Lung (tissue), 16 donors: ENCODE results near the gene ANO9. TPM values are rescaled to one million over a fixed set of nuclear protein-coding genes. Genes with fewer than 3 reads are reported as not detected.

Experiments
- ATAC-seq: fragments of 200-7000 bp; cut with Tn5 transposase; one replicate; pipeline ENCODE4 v1.9.1; 2020; ENCODE audit warnings: moderate number of reproducible peaks; ENCODE audit not compliant: insufficient read depth, low FRiP score
- DNase-seq, 3 donors: peaks; one replicate each; pipeline ENCODE4 v3.0.0-alpha.2; 2013 to 2017
- H3K27ac ChIP-seq, 2 donors: one replicate each; pipeline ENCODE4 v1.5.1; 2013; ENCODE audit warnings: mild to moderate bottlenecking in 2 of 2, moderate library complexity in 2 of 2, control low read depth in 1 of 2, inconsistent platforms in 1 of 2, low read depth in 1 of 2, low read length in 1 of 2
- H3K27me3 ChIP-seq, 3 donors: one replicate each; pipeline ENCODE4 v1.5.1; 2013; ENCODE audit warnings: low read length in 2 of 3; ENCODE audit not compliant: control insufficient read depth in 3 of 3, insufficient read depth in 3 of 3
- H3K36me3 ChIP-seq, 4 donors: one replicate each; pipeline ENCODE4 v1.5.1; 2013; ENCODE audit warnings: low read length in 4 of 4, mild to moderate bottlenecking in 1 of 4, moderate library complexity in 1 of 4; ENCODE audit not compliant: control insufficient read depth in 4 of 4, insufficient read depth in 4 of 4
- H3K4me1 ChIP-seq, 5 donors: one replicate each; pipeline ENCODE4 v1.5.1; 2013; ENCODE audit warnings: low read length in 5 of 5, mild to moderate bottlenecking in 2 of 5, moderate library complexity in 1 of 5; ENCODE audit not compliant: control insufficient read depth in 5 of 5, insufficient read depth in 5 of 5
- H3K4me3 ChIP-seq: one replicate; pipeline ENCODE4 v1.5.1; 2013; ENCODE audit warnings: mild to moderate bottlenecking, control low read depth, moderate library complexity
- H3K9ac ChIP-seq, 2 donors: one replicate each; pipeline ENCODE4 v1.5.1; 2013; ENCODE audit warnings: low read length in 2 of 2, control low read depth in 1 of 2; ENCODE audit not compliant: insufficient read depth in 1 of 2
- H3K9me3 ChIP-seq, 4 donors: one replicate each; pipeline ENCODE4 v1.5.1; 2013; ENCODE audit warnings: low read length in 3 of 4, mild to moderate bottlenecking in 1 of 4, moderate library complexity in 1 of 4; ENCODE audit not compliant: control insufficient read depth in 4 of 4, insufficient read depth in 3 of 4
- WGBS, 2 donors: extraction: QIAGEN DNeasy Blood & Tissue Kit; methylation state at CpG; one replicate each; pipeline ENCODE4 v1.1.7; 2013; 5-methylcytosine and 5-hydroxymethylcytosine counted together
- long read RNA-seq, 5 donors: transcript quantifications; one replicate each; lab custom pipeline, GENCODE V29; 2026
- polyA plus RNA-seq, 2 donors: library from polyadenylated mRNA; stranded (reverse); fragments of 200-250 nt; gene quantifications; one replicate each; pipeline ENCODE4 v1.2.1, GENCODE V29; 2013
- total RNA-seq, 2 donors: library from RNA; depleted of rRNA in 1 of 2; stranded (reverse); fragments of >200 nt in 1 of 2; gene quantifications; one replicate each; pipeline ENCODE4 v1.2.1, GENCODE V29; 2014 to 2021
- TF ChIP-seq, protein P1 (sequence below): IDR thresholded peaks from 2 replicates; pipeline ENCODE4 v1.5.1; 2012; ENCODE audit warnings: mild to moderate bottlenecking; ENCODE audit errors: control extremely low read depth, extremely low read depth
- donor health status: control.
- donor health status: control.
- donor health status: Bipolar disorder and iron deficiency.
- donor health status: healthy.
- donor health status: DM: yes; HTN: yes; CAD: no.

Gene ANO9, protein sequence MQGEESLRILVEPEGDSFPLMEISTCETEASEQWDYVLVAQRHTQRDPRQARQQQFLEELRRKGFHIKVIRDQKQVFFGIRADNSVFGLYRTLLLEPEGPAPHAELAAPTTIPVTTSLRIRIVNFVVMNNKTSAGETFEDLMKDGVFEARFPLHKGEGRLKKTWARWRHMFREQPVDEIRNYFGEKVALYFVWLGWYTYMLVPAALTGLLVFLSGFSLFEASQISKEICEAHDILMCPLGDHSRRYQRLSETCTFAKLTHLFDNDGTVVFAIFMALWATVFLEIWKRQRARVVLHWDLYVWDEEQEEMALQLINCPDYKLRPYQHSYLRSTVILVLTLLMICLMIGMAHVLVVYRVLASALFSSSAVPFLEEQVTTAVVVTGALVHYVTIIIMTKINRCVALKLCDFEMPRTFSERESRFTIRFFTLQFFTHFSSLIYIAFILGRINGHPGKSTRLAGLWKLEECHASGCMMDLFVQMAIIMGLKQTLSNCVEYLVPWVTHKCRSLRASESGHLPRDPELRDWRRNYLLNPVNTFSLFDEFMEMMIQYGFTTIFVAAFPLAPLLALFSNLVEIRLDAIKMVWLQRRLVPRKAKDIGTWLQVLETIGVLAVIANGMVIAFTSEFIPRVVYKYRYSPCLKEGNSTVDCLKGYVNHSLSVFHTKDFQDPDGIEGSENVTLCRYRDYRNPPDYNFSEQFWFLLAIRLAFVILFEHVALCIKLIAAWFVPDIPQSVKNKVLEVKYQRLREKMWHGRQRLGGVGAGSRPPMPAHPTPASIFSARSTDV
- 10 to 100 TPM in 1 of 2 donors, 1 to 10 TPM in 1; 5.8 to 17.6 TPM for total RNA-seq
- polyA plus RNA-seq = 10 to 100 TPM in 1 of 2 donors, 1 to 10 TPM in 1; 8.7 to 18.6 TPM
- long read RNA-seq, donor 1 = 0 reads
- long read RNA-seq, donor 2 = 0 reads
- long read RNA-seq, donor 3 = 0 reads
- long read RNA-seq, donor 4 = 0 reads
- long read RNA-seq, donor 5 = 0 reads

- Histone ChIP-seq H3K27ac (no peak within 1 kb of the TSS), H3K4me3 (no peak within 1 kb of the TSS), H3K4me1 (peaks cover 0 to 9% (median 0%) of the 10 kb centered on the region in 5 donors), H3K36me3 (no peaks in the 10 kb centered on the region), H3K27me3 (no peaks in the 10 kb centered on the region), H3K9ac (no peak within 1 kb of the TSS), H3K9me3 (no peaks in the 10 kb centered on the region)
- ATAC-seq = no peak
- DNase-seq = peak; percentile 17 to 50 (median 44)
- TF ChIP-seq, protein P1, sequence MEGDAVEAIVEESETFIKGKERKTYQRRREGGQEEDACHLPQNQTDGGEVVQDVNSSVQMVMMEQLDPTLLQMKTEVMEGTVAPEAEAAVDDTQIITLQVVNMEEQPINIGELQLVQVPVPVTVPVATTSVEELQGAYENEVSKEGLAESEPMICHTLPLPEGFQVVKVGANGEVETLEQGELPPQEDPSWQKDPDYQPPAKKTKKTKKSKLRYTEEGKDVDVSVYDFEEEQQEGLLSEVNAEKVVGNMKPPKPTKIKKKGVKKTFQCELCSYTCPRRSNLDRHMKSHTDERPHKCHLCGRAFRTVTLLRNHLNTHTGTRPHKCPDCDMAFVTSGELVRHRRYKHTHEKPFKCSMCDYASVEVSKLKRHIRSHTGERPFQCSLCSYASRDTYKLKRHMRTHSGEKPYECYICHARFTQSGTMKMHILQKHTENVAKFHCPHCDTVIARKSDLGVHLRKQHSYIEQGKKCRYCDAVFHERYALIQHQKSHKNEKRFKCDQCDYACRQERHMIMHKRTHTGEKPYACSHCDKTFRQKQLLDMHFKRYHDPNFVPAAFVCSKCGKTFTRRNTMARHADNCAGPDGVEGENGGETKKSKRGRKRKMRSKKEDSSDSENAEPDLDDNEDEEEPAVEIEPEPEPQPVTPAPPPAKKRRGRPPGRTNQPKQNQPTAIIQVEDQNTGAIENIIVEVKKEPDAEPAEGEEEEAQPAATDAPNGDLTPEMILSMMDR = no peak
- WGBS, 2 donors = 13 to 19% methylated on average over 32 to 35 of the region's 35 CpGs
Observed at GRCh38 chr11:441418-442274, at the start of gene ANO9. Gene ANO9 (minus strand): TSS chr11:442011. CDS start chr11:441926, 85 bp downstream.

DNA sequence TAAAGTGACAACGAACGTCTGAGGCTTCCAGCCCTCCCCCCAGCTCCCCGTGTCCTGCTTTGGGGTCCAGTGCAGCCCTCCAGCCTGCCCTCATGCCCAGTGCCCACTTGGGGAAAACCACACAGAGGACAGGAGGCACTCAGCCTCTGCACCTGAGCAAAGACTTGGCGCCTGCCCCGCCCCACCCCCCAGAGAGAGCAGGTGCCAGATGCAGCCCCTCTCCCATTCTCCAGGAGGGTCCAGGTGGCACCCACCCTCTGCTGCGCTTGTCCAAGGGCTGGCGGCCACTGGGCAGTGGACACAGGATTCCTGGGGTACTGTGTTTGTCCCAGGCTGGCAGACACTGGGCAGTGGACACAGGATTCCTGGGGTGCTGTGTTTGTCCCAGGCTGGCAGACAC, 49.5 kb upstream of the ANO9 start:
- Histone ChIP-seq H3K27ac (no peak overlapping the region), H3K9me3 (no peaks in the 10 kb centered on the region), H3K27me3 (no peaks in the 10 kb centered on the region), H3K4me3 (no peak overlapping the region), H3K4me1 (no peaks in the 10 kb centered on the region), H3K36me3 (peaks cover 0 to 52% (median 14%) of the 10 kb centered on the region in 4 donors), H3K9ac (no peak overlapping the region)
- TF ChIP-seq, protein P1 = no peak
- no peak for DNase-seq
- no peak for ATAC-seq
- WGBS, 2 donors = 90 to 91% methylated on average over 7 of the region's 7 CpGs

- Histone ChIP-seq H3K27ac (no peak overlapping the region), H3K4me3 (no peak overlapping the region), H3K9me3 (no peaks in the 10 kb centered on the region), H3K36me3 (peaks cover 0 to 52% (median 12%) of the 10 kb centered on the region in 4 donors), H3K27me3 (no peaks in the 10 kb centered on the region), H3K9ac (no peak overlapping the region), H3K4me1 (no peaks in the 10 kb centered on the region)
- ATAC-seq (no peak), DNase-seq (no peak)
- 91 to 92% methylated on average over 15 of the region's 15 CpGs for WGBS, 2 donors
- TF ChIP-seq, protein P1 = no peak
Observed at GRCh38 chr11:490930-491260, 49.1 kb upstream of the ANO9 start.
